Muscle of leg (tissue), 11 donors: ENCODE data around the gene PLA2G4E. TPM values are rescaled to one million over a fixed set of nuclear protein-coding genes. Genes with fewer than 3 reads are reported as not detected.

ENCODE experiments used
- DNase-seq: peaks from one replicate; pipeline ENCODE4 v3.0.0; 2013
- H3K27ac ChIP-seq: one replicate; pipeline ENCODE4 v1.5.1; 2013; ENCODE audit warnings: mild to moderate bottlenecking, low read length, control low read depth
- H3K27me3 ChIP-seq: one replicate; pipeline ENCODE4 v1.6.1; 2013; ENCODE audit warnings: low read length; ENCODE audit not compliant: control insufficient read depth, insufficient read depth
- H3K36me3 ChIP-seq: one replicate; pipeline ENCODE4 v1.6.1; 2013; ENCODE audit warnings: low read length; ENCODE audit not compliant: control insufficient read depth, insufficient read depth
- H3K4me1 ChIP-seq: one replicate; pipeline ENCODE4 v1.6.1; 2013; ENCODE audit warnings: low read length; ENCODE audit not compliant: control insufficient read depth, insufficient read depth
- H3K4me3 ChIP-seq: one replicate; pipeline ENCODE4 v1.5.1; 2013; ENCODE audit warnings: low read length, control low read depth
- H3K9me3 ChIP-seq: replicated peaks from 2 replicates; pipeline ENCODE4 v1.6.1; 2013; ENCODE audit warnings: low read depth, low read length; ENCODE audit not compliant: control insufficient read depth
- WGBS: methylation state at CpG from one replicate; pipeline ENCODE4 v1.1.5; 2013; ENCODE audit warnings: missing lambda C conversion rate; ENCODE audit not compliant: insufficient coverage; 5-methylcytosine and 5-hydroxymethylcytosine counted together
- polyA plus RNA-seq, 8 donors: library from polyadenylated mRNA; unstranded; fragments of 120-200 nt; gene quantifications; one replicate each; pipeline versions ENCODE4 v1.2.1 to v1.2.3, GENCODE V29; 2013; ENCODE audit warnings: inconsistent platforms in 1 of 8, low replicate concordance in 1 of 8; ENCODE audit not compliant: insufficient read length in 8 of 8, insufficient read depth in 1 of 8
- total RNA-seq: library from RNA; stranded (reverse); fragments of 120-200 nt; gene quantifications from one replicate; pipeline ENCODE4 v1.2.4, GENCODE V29; 2013

Gene PLA2G4E
- total and polyA plus RNA-seq, 9 donors = 0.44 to 2.3 (median 1.0) TPM

DNA sequence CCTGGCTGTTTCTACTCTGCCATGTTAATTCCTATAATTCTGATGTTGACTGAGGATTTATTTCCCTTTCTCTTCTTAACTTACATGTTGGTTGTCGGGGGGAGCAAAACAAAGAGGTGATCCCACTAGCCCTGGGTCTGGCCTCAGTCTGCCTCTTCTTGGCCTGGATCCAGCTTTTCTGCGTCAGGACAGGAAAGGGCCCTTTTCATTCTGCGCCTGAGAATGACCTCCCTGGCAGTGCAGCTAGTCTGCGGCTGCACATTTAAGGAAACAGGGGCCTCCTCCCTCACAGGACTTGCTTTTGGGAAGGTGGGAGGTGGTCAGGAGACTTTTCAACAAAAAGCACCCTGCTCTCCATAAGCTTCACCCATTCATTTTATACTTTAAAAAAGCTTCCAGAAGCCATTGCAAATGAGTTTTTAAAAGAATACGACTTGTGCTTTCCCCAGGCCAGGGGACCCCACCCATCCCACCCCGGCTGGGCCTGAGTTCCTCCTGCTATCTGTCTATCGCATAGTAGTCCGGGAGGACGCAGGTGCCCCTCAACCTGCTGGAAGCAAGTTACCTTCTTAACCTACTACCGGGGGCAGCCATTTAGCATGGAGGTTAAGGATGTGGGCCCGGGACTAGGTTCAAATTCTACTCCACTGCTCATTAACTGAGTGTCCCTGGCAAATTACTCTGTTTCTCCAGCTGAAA, 27.2 kb downstream of the PLA2G4E start:
- H3K27ac ChIP-seq = no peak overlapping the region
- no CpG with 5 or more reads among the region's 11 CpGs for WGBS
- H3K4me1 ChIP-seq = peaks cover 14% of the 10 kb centered on the region

DNA sequence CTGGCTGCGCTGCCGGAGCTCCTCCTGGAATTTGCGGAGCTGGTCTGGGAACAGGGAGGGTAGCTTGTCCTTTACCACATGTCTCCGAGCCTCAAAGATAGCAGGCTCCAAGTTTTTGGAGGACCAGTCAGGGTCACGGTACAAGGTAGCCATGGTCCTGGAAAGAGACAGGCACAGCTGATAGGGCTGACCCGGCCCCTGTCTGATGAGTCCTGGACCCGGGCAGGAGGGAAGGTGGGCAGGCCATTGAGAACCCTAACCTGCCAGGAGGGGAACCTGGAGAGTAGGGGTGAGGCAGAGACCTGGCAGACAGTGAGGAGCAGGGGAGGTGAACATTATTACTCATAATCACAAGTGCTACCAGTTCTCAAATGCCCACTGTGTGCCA, 28.0 kb downstream of the PLA2G4E start:
- no peak for DNase-seq
- WGBS = 82% methylated on average over 7 of the region's 7 CpGs

More for the DNA sequence above, 27.2 kb downstream of the PLA2G4E start:
- no peaks in the 10 kb centered on the region for H3K36me3 ChIP-seq
- H3K4me3 ChIP-seq = no peak overlapping the region
- H3K27me3 ChIP-seq = peaks cover 3% of the 10 kb centered on the region
- H3K9me3 ChIP-seq = no peaks in the 10 kb centered on the region
- no peak for DNase-seq

DNA sequence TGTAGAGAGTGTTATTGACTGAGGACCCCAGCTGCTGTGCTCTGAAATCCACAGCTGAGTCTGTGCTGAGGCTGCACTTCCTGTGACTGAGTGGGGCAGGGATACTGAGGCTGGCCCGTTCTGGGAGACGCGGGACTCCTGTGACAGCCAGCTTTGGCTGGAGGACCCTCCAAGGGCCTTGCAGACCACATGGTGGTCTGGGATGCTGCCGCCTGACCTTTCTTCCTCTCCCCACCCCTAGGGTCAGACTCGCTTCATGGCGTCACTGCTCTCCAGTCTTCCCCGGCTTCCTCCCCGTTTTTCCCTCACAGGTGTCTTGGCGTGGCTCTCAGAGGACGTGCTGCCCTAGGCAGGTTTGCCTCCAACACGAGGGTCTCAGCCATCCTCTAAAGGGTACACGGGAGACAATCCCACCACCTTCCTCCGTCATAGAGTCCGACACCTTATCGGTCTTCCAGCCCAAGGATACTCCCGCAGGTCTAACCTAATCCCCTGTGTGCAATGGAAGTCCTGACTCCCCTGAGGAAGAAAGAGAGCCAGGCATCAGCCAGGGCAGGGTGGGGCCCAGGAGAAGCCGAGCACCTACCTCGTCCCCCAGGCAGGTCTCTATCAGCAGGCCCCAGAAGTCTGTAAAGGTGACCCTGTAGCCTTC, 28.6 kb downstream of the PLA2G4E start:
- H3K4me1 ChIP-seq = peaks cover 14% of the 10 kb centered on the region
- peaks cover 3% of the 10 kb centered on the region for H3K27me3 ChIP-seq
- H3K36me3 ChIP-seq = no peaks in the 10 kb centered on the region
- no peaks in the 10 kb centered on the region for H3K9me3 ChIP-seq
- WGBS = 80% methylated on average over 15 of the region's 18 CpGs
- H3K4me3 ChIP-seq = no peak overlapping the region
- DNase-seq = no peak
- H3K27ac ChIP-seq = no peak overlapping the region

More for the DNA sequence above, 28.0 kb downstream of the PLA2G4E start:
- no peak overlapping the region for H3K27ac ChIP-seq
- peaks cover 3% of the 10 kb centered on the region for H3K27me3 ChIP-seq
- no peaks in the 10 kb centered on the region for H3K9me3 ChIP-seq
- H3K36me3 ChIP-seq = no peaks in the 10 kb centered on the region
- H3K4me1 ChIP-seq = peaks cover 14% of the 10 kb centered on the region
- no peak overlapping the region for H3K4me3 ChIP-seq

DNA sequence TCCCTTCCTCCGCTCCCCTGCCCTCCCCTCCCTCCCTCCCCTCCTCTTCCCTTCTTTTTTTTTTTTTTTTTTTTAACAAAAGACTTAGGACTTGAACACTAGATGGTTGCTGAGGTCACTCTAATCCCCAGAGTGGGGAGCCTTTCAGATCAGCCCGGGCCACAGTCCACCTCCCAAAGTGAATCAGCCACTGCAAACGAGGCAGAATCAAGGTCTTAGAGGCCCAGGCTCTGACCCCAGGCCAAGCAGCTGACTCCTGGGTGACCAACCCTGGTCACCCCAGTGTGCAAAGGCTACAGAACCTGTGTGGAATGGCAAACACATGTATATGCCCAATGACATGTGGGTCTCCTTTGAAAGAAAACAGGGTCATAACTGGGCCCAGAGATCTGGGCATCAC, 30.2 kb downstream of the PLA2G4E start:
- Histone ChIP-seq H3K4me1 (peaks cover 12% of the 10 kb centered on the region), H3K27me3 (peaks cover 3% of the 10 kb centered on the region), H3K4me3 (no peak overlapping the region), H3K36me3 (no peaks in the 10 kb centered on the region), H3K9me3 (no peaks in the 10 kb centered on the region), H3K27ac (no peak overlapping the region)
- no peak for DNase-seq
- 45% methylated on average over 2 of the region's 3 CpGs for WGBS

DNA sequence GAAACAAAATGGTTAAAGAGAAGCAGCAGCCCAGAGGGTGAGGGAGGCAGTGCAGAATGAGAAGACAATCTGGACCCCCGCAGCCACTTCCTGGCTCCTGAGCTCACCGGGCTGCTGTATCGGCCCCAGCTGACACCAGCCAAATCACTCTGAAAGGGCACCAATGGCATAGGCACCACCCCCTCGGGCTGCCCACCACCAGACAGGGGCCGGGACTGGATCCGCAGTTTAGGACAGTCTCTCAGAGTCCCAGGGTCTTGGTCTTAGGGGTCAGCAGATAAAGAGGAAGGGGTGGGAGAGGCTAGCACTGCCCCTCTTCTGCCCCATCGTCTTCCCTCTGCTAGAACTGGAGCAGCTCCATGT, 30.6 kb downstream of the PLA2G4E start:
- no peaks in the 10 kb centered on the region for H3K36me3 ChIP-seq
- no peak overlapping the region for H3K4me3 ChIP-seq
- no peak overlapping the region for H3K27ac ChIP-seq
- peaks cover 8% of the 10 kb centered on the region for H3K4me1 ChIP-seq
- WGBS = 34% methylated on average over 5 of the region's 7 CpGs
- H3K9me3 ChIP-seq = no peaks in the 10 kb centered on the region
- H3K27me3 ChIP-seq = peaks cover 3% of the 10 kb centered on the region
- DNase-seq = no peak

DNA sequence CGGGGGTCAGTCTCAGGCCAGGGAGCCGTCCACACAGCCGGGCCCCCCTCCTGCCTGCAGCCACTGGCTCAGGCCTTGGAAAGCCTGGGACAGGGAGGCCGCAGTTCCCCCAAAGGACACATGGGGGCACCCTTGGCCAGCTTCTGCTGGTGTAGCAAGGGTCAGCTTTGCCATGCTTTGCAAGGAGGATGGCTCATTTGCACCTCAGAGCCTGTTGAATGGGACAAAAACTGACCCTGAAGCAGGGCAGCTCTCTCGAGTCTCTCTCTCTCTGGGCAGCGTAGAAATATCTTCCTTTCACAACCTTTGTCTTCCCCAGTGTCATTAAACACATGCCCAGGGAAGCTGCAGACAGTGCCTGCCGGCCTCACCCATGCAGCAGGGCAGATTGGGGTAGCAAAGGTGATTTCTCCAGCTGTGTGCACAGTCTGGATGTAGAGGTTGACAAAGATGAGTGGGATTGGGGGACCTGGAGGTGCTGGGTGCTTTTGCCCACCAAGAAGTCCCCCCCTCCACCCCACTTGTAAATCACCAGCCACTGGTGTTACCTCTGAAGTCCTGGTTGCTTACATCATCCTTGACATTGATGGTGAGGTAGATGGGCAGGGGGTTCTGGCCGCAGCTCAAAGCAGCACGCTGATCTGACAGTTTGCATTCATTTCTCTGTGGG, 31.1 kb downstream of the PLA2G4E start:
- DNase-seq = peak; percentile 82
- WGBS = 17% methylated on average over 6 of the region's 9 CpGs
- peaks cover 4% of the 10 kb centered on the region for H3K4me1 ChIP-seq
- H3K36me3 ChIP-seq = no peaks in the 10 kb centered on the region
- no peak overlapping the region for H3K27ac ChIP-seq
- H3K4me3 ChIP-seq = no peak overlapping the region
- H3K9me3 ChIP-seq = no peaks in the 10 kb centered on the region
- H3K27me3 ChIP-seq = peaks cover 3% of the 10 kb centered on the region

DNA sequence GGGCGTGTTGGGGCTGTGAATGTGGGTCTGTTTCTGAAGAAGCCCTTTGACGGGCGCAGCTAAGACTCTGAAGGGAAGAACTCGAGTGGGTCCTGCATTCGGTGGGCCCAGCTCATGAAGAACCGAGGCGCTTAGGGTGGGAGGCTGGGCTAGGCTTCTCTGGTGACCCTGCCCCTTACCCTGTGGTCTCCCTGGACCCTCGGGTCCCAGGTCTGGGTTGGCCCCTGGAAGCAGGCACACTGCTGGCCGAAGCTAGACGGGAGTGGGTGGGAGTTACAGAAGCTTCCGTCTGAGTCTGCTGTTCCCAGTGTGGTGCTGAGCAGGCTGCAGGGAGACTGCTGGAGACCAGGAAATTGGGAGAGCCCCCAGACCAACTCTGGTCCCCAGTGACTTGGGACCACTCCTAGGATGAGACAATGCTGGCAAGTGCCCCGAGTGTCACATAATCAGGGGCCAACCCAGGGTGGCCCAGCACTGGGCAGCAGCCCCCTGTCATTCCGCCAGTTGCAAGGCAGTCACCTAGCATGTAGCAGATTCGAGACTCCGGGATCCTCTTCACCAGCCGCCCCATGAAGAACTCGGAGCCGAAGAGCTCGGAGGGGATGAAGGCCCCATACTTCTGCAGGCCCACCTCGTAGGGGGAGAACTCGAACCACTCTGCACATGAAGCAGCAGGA, 31.8 kb downstream of the PLA2G4E start:
- Histone ChIP-seq H3K36me3 (no peaks in the 10 kb centered on the region), H3K4me1 (peaks cover 4% of the 10 kb centered on the region), H3K9me3 (no peaks in the 10 kb centered on the region), H3K27me3 (peaks cover 3% of the 10 kb centered on the region), H3K27ac (no peak overlapping the region), H3K4me3 (no peak overlapping the region)
- no peak for DNase-seq
- WGBS = 74% methylated on average over 18 of the region's 21 CpGs

DNA sequence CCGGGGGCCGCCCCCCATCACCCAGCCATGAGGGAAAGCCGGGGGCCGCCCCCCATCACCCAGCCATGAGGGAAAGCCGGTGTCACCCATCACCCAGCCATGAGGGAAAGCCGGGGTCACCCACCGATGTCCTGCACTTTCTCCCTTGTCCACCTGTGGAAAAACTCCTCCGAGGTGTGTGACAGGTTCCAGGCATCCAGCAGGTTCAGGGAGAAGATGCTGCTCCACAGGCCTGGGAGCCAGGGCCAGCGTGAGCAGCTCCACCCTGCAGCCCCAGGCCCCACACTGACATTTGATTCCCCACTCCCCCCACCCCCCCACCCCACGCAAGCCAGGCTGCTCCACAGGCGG, 32.9 kb downstream of the PLA2G4E start:
- Histone ChIP-seq H3K4me3 (no peak overlapping the region), H3K36me3 (no peaks in the 10 kb centered on the region), H3K27ac (no peak overlapping the region), H3K4me1 (peaks cover 4% of the 10 kb centered on the region), H3K27me3 (peaks cover 3% of the 10 kb centered on the region), H3K9me3 (no peaks in the 10 kb centered on the region)
- 70% methylated on average over 7 of the region's 11 CpGs for WGBS
- DNase-seq = no peak

DNA sequence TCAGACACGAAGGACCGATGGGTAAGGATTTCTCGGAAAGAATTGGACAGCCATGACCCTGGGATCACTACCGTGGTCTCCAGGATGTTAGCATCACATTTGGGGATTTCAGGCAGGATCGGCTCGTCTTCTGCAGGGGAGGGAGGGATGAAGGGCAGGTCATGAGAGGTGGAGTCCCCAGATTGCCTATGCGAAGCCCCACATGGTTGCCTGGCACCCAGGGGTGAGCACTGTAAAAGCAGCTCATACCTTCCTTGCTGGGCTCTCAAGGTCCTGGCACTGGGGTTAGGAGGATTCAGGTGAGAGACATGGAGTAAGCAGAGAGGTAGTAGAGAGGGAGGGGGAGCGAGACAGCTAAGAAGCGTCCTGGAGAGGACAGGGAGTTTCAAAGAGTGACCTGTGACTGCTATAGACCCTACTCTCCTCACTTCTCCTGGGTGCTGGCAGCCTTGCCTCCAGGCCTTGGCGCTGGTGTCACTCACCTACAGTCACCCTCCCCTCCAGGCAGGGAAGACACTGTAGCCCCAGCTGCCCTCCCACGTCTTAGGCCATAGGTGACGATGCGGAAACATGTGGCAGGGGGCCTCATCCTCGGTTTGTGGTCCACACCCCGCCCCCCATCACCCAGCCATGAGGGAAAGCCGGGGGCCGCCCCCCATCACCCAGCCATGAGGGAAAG, 33.5 kb downstream of the PLA2G4E start:
- H3K9me3 ChIP-seq = no peaks in the 10 kb centered on the region
- no peak overlapping the region for H3K4me3 ChIP-seq
- no peaks in the 10 kb centered on the region for H3K36me3 ChIP-seq
- 56% methylated on average over 8 of the region's 17 CpGs for WGBS
- H3K27ac ChIP-seq = no peak overlapping the region
- H3K27me3 ChIP-seq = peaks cover 3% of the 10 kb centered on the region
- peaks cover 4% of the 10 kb centered on the region for H3K4me1 ChIP-seq
- no peak for DNase-seq
